ENCODE measurements around the gene ELMO1. TPM values are rescaled to one million over a fixed set of nuclear protein-coding genes. Genes with fewer than 3 reads are reported as not detected.

Gene ELMO1
- total RNA-seq, 1 experiment from 2014 or later: 7.8 TPM

DNA sequence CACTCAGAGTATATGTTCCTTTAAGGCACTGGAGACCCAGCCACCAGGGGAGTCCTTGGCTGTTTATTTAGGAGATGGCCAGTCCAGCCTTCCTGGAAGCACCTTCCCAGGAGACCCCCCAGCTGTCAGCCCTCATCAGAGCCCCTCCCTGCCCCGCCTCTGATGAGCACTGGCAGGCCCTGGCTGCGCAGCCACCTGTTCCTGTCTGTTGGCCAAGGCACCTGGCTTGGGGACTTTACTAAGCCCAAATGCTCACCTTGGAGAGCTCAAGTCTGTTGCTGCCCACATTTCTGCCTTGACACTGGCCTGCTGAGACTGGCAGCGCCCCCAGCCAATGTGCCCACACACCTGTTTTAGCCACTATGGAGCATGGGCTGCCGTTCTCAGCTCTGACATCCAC lies 124.7 kb downstream of the ELMO1 start:
- Histone ChIP-seq H3K27me3 (ENCODE audit: insufficient read depth, low read length) (no peaks in the 10 kb centered on the region), H3T11ph (ENCODE audit: low read length) (no peak overlapping the region), H3K4me1 (ENCODE audit: insufficient read depth, low read length) (no peaks in the 10 kb centered on the region; the same call in 1 of the 2 replicates), H3K23me2 (ENCODE audit: insufficient read length, low read depth, low read length, poor library complexity, severe bottlenecking) (no peaks in the 10 kb centered on the region), H4K8ac (replicated peaks; ENCODE audit: insufficient read length, low read depth, low read length) (no peak overlapping the region), H3K9ac (ENCODE audit: extremely low read depth, insufficient read length, low read length) (no peak overlapping the region), H3K14ac (ENCODE audit: insufficient read depth, low read length) (no peak overlapping the region; the same call in 1 of the 2 replicates), H2AK5ac (ENCODE audit: insufficient read length, low read length) (no peak overlapping the region), H3K27ac (ENCODE audit: insufficient read length, low read depth, low read length) (no peak overlapping the region), H3K79me2 (ENCODE audit: insufficient read depth, low read length) (no peaks in the 10 kb centered on the region), H2AFZ (ENCODE audit: low read length) (no peak overlapping the region), H2BK20ac (ENCODE audit: low read depth, low read length, poor library complexity, severe bottlenecking) (no peak overlapping the region), H3K56ac (ENCODE audit: insufficient read length, low read depth, low read length) (no peak overlapping the region), H3K4me2 (ENCODE audit: insufficient read depth, insufficient read length, low read length) (no peak overlapping the region), H3K4ac (ENCODE audit: low read depth, low read length) (no peak overlapping the region), H3K79me1 (ENCODE audit: insufficient read depth, low read depth, low read length, poor library complexity, severe bottlenecking) (no peaks in the 10 kb centered on the region), H4K91ac (ENCODE audit: insufficient read length, low read depth, low read length) (no peak overlapping the region), H2BK15ac (ENCODE audit: low read depth, low read length) (no peak overlapping the region), H2BK12ac (ENCODE audit: insufficient read length, low read depth, low read length) (no peak overlapping the region), H3K18ac (ENCODE audit: insufficient read length, low read depth, low read length) (no peak overlapping the region), H2BK120ac (ENCODE audit: low read depth, low read length, poor library complexity, severe bottlenecking) (no peak overlapping the region), H3K23ac (ENCODE audit: insufficient read length, low read depth, low read length) (no peak overlapping the region), H4K5ac (ENCODE audit: insufficient read length, low read depth, low read length) (no peak overlapping the region), H2BK5ac (ENCODE audit: insufficient read length, low read length) (no peak overlapping the region), H4K20me1 (ENCODE audit: control insufficient read depth, insufficient read depth, insufficient read length) (no peaks in the 10 kb centered on the region), H3K9me3 (ENCODE audit: control insufficient read depth, low read depth, low read length) (no peaks in the 10 kb centered on the region)
- Mint-ChIP-seq H3K4me3 (no peak overlapping the region), H3K27me3 (ENCODE audit: low read depth) (no peaks in the 10 kb centered on the region), H3K27ac (peak overlapping the region in 1 of 3 experiments; percentile 37; a peak in 2 of 7 replicates), H3K9me3 (no peaks in the 10 kb centered on the region; a peak in 1 of 5 replicates), H3K36me3 (ENCODE audit: insufficient read depth in 1 of 3, low read depth in 3 of 3) (no peaks in the 10 kb centered on the region), H3K4me1 (peaks cover 4 to 8% of the 10 kb centered on the region in 2 experiments)
- TF ChIP-seq, protein P1, sequence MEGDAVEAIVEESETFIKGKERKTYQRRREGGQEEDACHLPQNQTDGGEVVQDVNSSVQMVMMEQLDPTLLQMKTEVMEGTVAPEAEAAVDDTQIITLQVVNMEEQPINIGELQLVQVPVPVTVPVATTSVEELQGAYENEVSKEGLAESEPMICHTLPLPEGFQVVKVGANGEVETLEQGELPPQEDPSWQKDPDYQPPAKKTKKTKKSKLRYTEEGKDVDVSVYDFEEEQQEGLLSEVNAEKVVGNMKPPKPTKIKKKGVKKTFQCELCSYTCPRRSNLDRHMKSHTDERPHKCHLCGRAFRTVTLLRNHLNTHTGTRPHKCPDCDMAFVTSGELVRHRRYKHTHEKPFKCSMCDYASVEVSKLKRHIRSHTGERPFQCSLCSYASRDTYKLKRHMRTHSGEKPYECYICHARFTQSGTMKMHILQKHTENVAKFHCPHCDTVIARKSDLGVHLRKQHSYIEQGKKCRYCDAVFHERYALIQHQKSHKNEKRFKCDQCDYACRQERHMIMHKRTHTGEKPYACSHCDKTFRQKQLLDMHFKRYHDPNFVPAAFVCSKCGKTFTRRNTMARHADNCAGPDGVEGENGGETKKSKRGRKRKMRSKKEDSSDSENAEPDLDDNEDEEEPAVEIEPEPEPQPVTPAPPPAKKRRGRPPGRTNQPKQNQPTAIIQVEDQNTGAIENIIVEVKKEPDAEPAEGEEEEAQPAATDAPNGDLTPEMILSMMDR (conservative IDR thresholded peaks at IDR 0.05): no peak
- DNase-seq: no peak
- WGBS (ENCODE audit: extremely low coverage, insufficient read length, low lambda C conversion rate): no CpG with 5 or more reads among the region's 4 CpGs
